ENCODE data around the gene ADCY2. TPM values are rescaled to one million over a fixed set of nuclear protein-coding genes. Genes with fewer than 3 reads are reported as not detected.

The ADCY2 gene
- total RNA-seq, 2 donors from 2014 or later: 0.52 to 2.3 TPM

- DNase-seq (no peak), ATAC-seq (no peak)
- intact Hi-C loops (cut with DNase I, micrococcal nuclease): no loop called here
These were observed 1.8 kb upstream of the ADCY2 start for GRCh38 chr5:7393921-7394799.

DNA sequence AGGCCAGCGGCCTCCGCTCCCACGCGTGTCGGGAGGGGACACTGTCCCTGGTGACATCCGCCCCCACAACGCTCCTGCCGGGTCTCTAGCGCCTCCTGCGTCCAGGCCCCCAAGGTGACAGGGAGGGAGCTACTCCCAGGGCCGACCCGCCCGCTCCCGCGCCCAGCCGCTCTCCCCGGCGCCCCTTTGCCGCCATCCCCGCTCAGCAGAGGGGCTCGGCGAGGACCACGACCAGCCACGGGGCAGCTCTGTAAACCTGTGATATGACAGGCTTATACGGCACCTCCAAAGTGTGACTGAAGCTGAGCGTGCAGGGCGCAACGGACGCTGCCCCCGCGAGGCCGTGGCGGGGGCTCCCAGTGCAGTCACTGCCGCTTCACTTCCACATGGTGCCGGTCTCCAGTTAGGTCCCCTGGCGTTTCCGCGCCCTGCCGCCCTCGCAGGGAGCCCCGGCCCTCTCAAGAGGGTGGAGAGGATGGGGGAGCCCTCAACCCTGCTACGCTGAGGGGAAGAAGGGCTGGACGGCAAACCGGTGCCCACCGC lies 978 bp upstream of the ADCY2 start:
- ATAC-seq (no peak), DNase-seq (no peak)
- intact Hi-C loops (cut with DNase I, micrococcal nuclease): no loop called here

DNA sequence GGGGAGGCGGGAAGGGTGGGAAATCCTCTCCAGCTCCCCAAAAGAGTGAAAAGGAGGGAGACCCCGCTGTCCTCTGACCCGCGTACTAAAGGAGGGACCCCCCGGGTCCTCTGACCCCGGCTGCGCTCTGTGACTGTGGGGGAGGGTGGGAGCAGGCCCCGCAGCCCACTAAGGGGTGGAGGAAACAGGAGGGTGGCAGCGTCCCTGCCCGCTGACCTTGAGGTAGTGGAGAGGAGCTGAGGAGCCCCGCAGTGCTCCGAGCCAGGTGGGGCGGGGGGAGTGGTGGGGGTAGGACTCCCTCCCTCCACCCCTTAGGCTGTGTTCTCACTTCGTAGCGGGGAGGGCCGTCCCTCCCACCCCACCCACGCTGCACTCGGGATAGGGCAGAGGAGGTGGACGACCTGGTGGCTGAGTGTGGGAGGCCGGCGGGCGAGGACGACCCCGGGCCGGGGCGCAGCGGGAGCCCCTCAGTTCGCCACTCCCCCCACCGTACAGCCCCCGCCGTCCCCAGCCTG lies 449 bp upstream of the ADCY2 start:
- intact Hi-C loops (cut with DNase I, micrococcal nuclease): no loop called here
- ATAC-seq (no peak), DNase-seq (no peak)

- no peak for DNase-seq
- intact Hi-C loops (cut with DNase I, micrococcal nuclease): no loop called here
- no peak for ATAC-seq
These were observed 946 bp downstream of the ADCY2 start for GRCh38 chr5:7396713-7397454.

DNA sequence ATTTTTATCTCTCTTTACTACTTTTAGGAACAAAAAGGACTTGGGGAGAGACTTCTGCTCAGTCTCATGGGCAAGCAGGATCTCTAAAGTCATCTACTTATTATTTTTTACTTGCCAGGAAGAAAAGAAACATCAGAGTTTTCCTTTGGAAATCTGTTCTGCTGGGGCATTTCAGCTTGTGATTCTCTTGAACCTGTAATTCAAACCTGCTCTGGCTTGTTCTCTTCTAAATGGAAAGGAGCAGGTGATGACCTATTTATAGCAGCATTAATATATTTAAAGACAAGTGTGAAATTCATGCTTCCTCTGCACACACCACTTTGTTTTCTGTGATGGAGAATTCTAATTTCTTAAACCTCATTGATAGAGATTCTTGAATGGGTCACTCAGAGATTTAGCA lies 2.0 kb downstream of the ADCY2 start:
- intact Hi-C loops (cut with DNase I, micrococcal nuclease): no loop called here
- DNase-seq (no peak), ATAC-seq (no peak)

DNA sequence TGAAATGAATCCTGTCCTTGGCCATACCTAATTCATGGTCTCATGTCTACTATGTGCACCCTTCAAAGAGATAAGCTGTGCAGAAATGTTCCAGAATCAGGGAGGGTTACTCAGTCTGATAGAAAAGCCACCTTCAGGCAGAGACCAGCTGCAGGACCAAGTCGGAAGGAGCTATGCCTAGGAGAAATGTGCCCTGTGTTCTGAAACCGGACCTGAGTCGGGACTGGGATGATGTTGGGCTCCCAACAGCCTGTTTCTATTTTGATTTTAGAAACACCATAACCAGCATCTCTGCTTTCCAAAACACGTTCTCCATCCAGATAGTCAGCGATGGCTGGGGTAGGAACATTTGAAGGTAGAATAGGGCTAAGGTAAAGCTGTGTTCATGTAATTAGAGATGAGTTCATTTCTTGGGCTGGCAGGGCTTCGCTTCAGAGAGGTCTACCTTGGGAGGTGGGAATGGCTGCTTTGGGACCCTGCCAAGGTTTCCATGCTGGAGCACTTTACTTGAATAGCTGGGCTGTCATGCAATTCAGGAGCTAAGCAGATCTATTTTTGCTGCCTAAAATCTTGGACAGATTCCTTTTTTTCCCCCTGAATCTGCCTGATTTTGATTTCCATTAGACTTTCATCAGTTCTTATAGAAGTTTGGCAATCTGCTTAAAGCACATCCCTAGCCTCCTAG lies 2.8 kb downstream of the ADCY2 start:
- DNase-seq (no peak), ATAC-seq (no peak)
- intact Hi-C loops (cut with DNase I, micrococcal nuclease): no loop called here

- DNase-seq (no peak), ATAC-seq (no peak)
- intact Hi-C loops (cut with DNase I, micrococcal nuclease): loop anchor here in 1 of 2 donors (10.0 kb wide), 1 partner anchor 340 kb away; no protein-coding TSS in a partner anchor
These were observed 9.3 kb downstream of the ADCY2 start for GRCh38 chr5:7405277-7405676.

DNA sequence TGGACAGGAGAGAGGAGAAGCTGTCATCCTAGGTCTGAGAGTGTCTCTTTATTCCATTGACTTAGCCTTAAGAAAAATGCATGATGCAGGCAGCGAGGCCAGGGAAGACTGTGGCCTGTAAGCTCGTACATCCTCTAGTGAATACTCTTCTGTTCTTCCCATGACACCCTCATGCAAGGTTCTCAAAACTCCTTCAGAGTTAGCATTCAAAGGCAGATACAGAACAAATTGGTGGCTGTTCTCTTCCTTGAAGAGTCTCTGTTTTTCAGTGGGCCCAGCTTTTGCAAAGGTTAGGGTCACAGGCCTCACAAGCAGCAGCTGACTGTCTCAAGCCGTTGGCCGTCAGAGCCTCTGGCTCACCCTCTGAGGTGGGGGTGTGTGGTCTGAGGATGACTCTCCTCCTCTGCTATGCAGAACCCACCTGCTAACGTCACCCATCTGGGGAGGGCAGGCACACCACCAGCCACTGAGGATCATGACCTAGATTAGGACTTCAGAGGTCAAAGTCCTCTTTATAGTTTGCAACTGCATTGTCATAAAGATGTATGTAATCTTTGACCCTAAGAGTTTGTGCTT lies 15.1 kb downstream of the ADCY2 start:
- intact Hi-C loops (cut with DNase I, micrococcal nuclease): no loop called here
- DNase-seq (no peak), ATAC-seq (no peak)

DNA sequence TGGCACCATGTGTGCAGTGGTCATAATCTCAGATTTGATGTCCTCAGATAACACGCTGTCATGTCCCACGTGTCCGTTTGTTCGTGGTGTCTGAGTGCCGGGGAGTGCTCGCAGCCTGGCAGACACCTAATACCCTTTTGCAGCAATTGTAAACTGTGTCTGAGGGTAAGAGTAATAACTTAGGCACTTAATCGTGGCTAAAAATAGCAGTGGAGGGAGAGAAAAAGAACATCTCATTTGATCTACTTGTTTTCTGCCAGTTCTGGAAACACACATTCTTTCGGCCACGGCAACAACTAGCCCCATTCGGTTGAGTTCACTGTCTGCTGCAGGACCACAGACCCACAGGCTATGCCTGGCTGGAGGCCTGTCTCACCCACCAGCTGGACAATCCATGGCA lies 16.5 kb downstream of the ADCY2 start:
- ATAC-seq (no peak), DNase-seq (no peak)
- intact Hi-C loops (cut with DNase I, micrococcal nuclease): no loop called here

DNA sequence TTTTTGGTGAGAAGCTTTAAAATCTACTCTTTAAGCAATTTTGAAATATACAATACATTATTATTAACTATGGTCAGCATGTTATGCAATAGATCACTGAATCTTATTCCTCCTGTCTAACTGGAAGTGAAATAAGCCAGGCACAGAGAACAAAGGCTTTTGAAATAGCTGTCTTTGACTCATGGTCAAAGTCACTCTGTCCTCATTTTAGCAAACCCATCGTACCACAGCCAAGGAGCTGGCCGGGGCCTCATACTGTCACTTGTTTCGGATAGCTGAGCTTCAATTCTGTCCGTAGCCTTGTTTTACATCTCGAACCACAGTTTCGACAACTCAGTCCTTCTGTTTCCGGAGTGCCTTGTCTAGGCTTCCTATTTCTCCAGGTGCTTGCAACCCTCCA lies 19.2 kb downstream of the ADCY2 start:
- intact Hi-C loops (cut with DNase I, micrococcal nuclease): no loop called here
- ATAC-seq (no peak), DNase-seq (no peak)

GRCh38 chr5:7415587-7416535 lies 19.9 kb downstream of the ADCY2 start:
- no peak for ATAC-seq
- intact Hi-C loops (cut with DNase I, micrococcal nuclease): no loop called here
- no peak for DNase-seq

GRCh38 chr5:7418276-7418675 lies 22.3 kb downstream of the ADCY2 start:
- ATAC-seq (no peak), DNase-seq (no peak)
- intact Hi-C loops (cut with DNase I, micrococcal nuclease): no loop called here

DNA sequence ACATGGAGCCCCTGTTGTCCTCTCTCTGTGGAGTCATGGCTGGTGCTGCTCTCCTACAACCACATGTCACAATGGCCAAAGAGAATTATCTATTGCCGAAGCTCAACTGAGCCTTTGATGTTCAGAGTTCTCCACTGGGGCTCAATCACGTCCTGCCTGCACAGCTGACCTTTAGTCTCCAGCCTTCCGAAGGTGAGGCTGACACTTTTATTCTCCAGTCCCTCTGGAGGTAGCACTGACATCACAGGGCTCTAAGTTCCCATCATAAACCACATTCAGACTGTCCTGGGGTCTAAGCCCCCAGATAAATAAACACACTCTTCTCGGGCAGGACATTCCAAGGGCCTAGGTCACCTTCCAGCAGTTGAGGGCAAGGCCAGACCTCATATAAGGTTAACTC lies 23.4 kb downstream of the ADCY2 start:
- no peak for DNase-seq
- no peak for ATAC-seq
- intact Hi-C loops (cut with DNase I, micrococcal nuclease): no loop called here

DNA sequence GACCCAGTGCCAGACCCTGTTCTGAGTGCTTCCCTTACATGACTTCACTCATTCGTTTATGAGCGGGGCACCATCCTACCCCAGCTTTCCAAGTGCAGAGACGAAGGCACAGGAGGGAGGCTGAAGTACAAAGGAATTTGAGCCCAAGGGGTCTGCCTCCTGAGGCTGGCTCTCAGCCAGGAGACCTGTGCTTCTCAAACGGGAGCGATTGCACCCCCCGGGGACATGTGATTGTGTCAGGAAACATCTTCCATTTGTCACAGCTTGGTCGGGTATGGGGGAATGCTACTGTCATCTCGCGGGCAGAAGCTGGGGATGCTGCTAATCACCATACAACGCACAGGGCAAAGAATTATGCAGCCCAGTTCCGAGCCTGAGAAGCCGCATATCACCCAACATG lies 23.9 kb downstream of the ADCY2 start:
- DNase-seq: no peak
- intact Hi-C loops (cut with DNase I, micrococcal nuclease): no loop called here
- no peak for ATAC-seq

- ATAC-seq (no peak), DNase-seq (no peak)
- intact Hi-C loops (cut with DNase I, micrococcal nuclease): no loop called here
These were observed 24.8 kb downstream of the ADCY2 start for GRCh38 chr5:7420510-7421280.

DNA sequence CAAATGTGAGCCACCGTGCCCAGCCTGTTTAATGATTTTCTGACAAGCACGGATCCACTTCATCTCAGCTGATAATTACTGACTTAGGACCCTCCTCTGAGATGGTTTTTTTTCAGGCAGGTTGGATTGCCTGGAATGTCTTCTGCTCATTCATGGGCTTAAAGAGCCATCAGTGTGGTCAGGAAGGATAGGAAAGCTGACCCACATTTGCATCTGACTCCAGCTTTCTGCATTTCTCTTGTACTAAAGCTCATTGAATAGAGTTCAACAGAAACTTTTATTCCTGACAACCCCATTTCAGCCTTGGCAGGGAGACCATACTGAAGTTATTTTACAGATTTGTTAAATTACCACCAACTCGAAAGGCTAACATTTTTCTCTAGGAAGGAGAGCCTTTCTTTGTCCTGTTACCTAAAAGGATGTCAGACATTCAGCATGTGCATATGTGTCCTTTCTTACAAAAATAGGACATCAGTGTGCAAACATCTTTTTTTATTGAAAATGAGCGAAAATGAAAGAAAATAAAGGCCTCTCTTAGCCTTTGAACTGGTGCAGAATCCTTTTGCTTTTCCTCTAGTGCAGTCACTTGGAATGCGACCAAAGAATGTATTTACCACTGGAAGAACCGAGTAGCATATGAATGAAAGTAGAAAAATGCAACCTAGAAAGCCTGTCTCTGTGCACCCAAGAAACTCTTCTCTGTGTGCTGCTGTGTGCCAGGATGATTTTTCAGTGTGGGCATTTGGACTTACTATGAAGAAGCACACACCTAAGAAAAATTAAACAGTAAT lies 26.6 kb downstream of the ADCY2 start:
- ATAC-seq: no peak
- DNase-seq: no peak
- intact Hi-C loops (cut with DNase I, micrococcal nuclease): no loop called here

Data from left colon (tissue), 2 donors.